Inflammatory macrophage (primary cell): ENCODE measurements around the gene KIAA1210.
A peak's percentile ranks its signal among the peaks of the same experiment; 100 is the strongest.
"Not testable (repeated sequence)": the region's sequence is repeated elsewhere in the genome, so short reads cannot be mapped to it uniquely, and the experiment has no call there.

Source experiments
- DNase-seq, 2 donors: peaks; one replicate each; pipeline ENCODE4 v3.0.0-alpha.2; 2020 to 2022

KIAA1210 gene

GRCh38 chrX:119030990-119031389, 96.6 kb downstream of the KIAA1210 start:
- no peak for DNase-seq

DNA sequence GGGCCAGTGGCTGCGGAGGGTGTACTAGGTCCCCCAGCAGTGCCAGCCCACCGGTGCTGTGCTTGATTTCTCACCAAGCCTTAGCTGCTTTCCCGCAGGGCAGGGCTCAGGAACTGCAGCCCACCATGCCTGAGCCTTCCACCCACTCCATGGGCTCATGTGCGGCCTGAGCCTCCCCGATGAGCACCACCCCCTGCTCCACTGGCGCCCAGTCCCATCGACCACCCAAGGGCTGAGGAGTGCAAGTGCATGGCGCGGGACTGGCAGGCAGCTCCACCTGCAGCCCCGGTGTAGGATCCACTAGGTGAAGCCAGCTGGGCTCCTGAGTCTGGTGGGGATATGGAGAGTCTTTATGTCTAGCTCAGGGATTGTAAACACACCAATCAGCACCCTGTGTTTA, 98.0 kb downstream of the KIAA1210 start:
- not testable (repeated sequence) for DNase-seq

DNA sequence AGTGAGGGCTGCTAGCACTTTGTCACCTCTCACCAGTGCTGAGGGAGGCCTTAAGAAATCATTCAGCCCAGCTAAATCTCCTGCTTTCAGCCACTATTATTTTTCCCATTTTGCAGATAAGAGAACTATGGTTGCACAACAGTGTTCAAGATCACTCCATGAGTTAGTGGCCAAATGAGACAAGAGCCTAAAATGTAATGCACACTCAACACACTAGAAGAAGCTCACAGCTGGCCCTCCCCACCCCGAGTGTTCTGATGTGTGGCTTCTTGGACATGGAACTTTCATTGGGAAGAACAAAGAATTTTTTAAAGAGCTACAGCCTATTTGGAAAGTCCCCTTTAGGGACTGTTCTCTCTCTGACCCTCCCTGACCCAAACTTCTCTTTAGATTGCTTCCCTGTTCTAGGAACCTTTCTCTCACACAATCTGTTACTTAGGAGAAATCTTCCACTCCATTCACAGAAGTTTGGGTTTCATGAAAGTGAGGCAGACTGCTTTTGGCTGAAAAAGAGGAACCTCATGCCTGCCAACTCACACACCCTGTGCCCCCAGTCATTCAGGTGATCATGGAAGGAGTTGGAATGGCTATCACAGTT, 98.8 kb downstream of the KIAA1210 start:
- DNase-seq, result peak; percentile 42 to 50
